Activated T-cell treated with anti-CD3 and anti-CD28 coated beads, Interleukin-2, amount 50 U/mL, for 1 hour (primary cell): Measurements from ENCODE around the gene KCNK7.
"Not testable (repeated sequence)": the region's sequence is repeated elsewhere in the genome, so short reads cannot be mapped to it uniquely, and the experiment has no call there.

ENCODE experiments used
- DNase-seq: peaks from one replicate; pipeline ENCODE4 v3.0.0-alpha.2; 2020

KCNK7 gene

GRCh38 chr11:65571420-65571819, 24.2 kb downstream of the KCNK7 start:
- no peak for DNase-seq

- peak; percentile 97 for DNase-seq
These were observed 25.4 kb downstream of the KCNK7 start, which contains the start of gene ZNRD2 for GRCh38 chr11:65569973-65570918. Gene ZNRD2 (plus strand): TSS chr11:65570477. CDS start chr11:65570492, 15 bp downstream.

- no peak for DNase-seq
These were observed 26.2 kb downstream of the KCNK7 start for GRCh38 chr11:65569164-65569972.

GRCh38 chr11:65565624-65566453, 29.8 kb downstream of the KCNK7 start:
- peak; percentile 46 for DNase-seq

DNA sequence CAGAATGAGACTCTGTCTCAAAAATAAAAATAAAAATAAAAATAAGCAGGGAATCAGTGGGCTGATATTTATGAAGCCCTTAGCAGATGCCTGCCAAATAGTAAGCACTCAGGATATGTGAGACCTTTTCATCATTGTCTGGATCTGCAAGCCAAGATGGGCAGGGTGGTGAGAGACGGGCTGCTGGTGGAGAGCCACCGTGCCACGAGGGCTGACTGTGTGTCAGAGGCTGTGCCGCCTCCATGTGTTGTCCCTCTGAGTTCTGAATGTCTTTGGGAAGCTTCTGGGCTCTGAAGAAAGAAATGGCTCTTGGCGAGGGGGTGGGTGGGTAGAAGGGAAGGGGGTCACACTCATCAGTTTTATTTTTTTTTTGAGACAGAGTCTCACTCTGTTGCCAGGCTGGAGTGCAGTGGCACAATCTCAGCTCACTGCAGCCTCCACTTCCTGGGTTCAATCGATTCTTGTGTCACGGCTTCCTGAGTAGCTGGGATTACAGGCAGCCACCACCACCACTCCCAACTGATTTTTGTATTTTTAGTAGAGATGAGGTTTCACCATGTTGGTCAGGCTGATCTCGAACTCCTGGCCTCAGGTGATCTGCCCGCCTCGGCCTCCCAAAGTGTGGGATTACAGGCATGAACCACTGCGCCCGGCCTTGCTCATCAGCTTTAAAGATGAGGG, 30.6 kb downstream of the KCNK7 start:
- not testable (repeated sequence) for DNase-seq

DNA sequence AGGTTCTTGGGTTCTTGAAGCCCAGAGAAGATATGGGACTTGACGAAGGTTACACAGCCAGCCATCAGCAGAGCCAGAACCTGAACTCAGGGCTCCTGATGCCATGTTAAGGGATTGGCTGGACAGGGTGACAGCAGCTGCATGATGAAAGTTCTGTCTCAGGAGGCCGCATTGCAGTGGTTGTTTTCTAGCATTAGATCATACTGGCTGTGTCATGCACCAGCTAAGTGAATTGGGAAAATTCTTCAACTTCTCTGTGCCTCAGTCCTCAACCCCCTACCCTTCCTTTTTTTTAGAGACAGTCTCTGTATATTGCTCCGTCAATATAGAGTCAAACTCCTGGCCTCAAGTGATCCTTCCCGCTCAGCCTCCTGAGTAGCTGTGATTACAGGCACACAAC, 32.0 kb downstream of the KCNK7 start:
- no peak for DNase-seq

DNA sequence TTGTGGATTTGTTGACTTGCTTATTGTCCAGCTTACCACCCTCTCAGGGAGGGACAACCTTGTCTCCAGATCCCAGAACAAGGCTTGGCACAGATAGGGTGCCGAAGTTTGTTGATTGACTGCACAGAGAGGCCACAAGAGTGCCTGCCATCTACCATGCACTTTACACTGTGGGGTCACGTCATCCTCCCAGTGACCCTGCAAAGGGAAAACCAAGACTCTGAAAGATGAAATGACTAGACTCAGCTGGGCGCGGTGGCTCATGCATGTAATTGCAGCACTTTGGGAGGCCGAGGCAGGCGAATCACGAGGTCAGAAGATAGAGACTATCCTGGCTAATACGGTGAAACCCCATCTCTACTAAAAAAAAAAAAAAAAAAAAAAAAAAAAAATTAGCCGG, 32.8 kb downstream of the KCNK7 start:
- no peak for DNase-seq

GRCh38 chr11:65562020-65562419, 33.6 kb downstream of the KCNK7 start:
- no peak for DNase-seq

- DNase-seq: no peak
These were observed 34.8 kb downstream of the KCNK7 start for GRCh38 chr11:65560555-65561418.

DNA sequence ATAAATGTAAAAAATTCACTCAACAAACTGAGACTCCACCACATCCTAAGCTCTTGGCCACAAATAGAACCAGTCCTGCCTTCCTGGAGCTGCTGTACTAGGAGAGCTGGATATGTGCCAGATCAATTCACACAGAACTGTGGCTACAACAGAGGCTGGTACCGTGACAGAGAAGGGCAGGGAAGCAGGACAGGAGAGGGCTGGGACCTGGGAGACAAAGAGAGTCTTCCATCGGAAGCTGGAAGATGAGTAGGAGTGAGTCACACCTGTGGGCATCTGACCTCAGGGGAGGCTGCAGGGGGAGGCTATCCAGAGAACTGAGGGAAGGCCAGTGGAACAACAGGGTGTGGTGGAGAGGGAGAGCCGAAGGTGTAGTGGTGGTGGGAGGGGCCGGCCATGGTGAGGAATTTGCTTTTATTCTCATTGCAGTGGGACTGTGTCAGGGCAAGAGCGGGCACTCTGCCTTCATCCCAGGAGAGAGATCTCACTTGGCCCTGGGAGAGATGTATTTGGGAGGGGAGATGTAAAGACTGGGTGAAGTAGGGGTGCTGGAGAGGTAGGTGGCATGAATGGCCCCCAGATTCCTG, 35.6 kb downstream of the KCNK7 start:
- no peak for DNase-seq

GRCh38 chr11:65559535-65559934, 36.1 kb downstream of the KCNK7 start:
- no peak for DNase-seq

DNA sequence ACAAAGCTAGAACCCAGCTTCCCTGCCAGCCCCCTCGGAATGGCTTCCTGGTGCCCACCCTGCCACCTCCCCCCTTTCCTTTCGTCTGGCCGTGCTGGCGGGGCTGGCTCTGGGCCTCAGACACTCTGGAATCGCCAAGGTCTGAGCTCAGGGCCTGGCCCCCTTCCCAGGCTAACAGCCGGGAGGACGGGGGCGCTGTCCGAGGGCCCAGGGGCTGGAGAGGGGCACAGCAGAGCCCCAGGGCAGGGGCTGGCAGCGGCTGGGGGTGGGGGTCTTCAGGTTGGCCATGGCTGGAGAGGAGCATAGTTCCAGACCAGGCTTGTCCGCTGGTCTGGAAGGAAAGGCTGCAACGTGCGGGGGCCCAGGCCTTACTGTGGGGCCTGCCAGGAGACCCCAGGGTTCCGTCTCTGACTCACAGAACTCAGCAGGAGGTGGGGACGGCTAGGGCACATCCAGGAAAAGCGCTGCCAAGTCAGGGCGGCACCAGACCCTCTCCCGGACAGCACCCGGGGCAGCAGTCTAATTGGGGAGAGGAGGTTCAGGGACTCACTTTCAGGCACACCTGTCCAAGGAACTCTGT, 36.6 kb downstream of the KCNK7 start:
- no peak for DNase-seq

- DNase-seq: peak; percentile 54
These were observed 37.3 kb downstream of the KCNK7 start, which contains the start of gene LTBP3 for GRCh38 chr11:65558002-65558929. Gene LTBP3 (minus strand): TSS chr11:65558359. CDS start chr11:65557959, 400 bp downstream.

- peak; percentile 42 for DNase-seq
These were observed 38.2 kb downstream of the KCNK7 start for GRCh38 chr11:65557280-65558001.

DNA sequence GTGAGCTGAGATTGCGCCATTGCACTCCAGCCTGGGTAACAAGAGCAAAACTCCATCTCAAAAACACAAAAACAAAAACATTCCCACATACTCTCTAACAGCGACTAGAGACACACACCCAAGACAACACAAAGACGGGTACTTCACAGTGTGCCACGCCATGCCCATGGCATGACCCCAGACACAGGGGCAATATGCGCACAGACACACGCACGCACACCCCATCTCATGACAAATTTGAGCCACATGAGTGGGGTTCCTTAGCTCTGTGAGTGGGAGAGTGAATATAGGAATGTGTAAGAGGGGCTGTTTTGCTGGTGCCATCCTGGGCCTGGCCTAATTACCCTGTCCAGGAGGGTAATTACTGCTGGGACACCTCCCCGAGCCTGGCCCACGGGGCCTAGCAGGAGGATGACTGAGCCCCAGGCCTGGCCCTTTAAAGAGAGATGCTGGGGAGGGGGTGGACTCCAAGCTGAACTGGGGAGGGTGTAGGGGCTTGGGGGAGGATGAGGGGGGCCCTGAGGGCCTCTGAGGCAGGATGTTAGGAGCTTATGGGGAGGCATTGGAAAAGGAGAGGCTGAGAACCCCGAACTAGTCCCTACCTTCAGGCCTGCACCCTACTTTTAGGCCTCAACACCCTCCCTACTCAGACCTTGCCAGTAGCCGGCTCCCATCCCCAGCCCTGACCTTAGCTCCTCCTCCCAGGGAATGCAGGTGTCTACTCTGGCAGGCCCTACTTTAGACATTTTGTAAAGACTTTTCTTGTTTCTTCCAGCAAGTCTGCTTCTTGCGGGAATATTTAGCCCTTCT, 38.9 kb downstream of the KCNK7 start:
- DNase-seq: no peak

GRCh38 chr11:65555693-65556231, 39.8 kb downstream of the KCNK7 start:
- no peak for DNase-seq

DNA sequence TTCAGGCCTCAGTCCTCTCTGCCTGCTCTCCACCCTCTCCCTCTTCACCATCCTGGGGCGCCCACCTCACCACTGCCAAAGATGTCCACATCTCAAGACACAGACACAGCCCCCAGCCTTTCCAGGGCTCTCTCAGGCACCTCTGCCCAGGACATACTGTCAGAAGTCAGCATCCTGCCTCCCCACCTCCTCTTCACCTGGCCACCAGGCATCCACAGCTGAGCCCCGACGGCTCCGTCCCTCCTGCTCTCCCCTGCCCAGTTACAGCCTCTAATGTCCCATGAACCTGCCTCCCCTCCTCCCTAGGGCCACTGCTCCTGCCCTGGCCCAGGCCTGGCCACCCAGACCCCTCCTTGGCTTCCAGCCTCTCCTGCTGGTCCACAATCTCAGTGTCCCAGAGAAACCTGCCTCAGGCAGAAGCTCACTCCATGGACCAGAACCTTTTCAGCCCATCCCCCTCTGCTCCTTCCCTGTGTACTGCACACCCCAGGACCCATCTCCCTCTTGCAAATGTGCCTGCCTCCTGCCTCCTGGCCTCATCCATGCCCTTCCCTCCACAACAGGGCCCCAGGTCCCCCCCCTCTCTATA, 40.7 kb downstream of the KCNK7 start:
- no peak for DNase-seq
